GM18861 (cell line): ENCODE measurements around the gene KLF13.
A peak's percentile ranks its signal among the peaks of the same experiment; 100 is the strongest.

Experiments
- ATAC-seq: cut with Tn5 transposase; IDR thresholded peaks from one replicate; pipeline ENCODE4 v1.9.1; 2021; ENCODE audit not compliant: unreplicated experiment

KLF13 gene

DNA sequence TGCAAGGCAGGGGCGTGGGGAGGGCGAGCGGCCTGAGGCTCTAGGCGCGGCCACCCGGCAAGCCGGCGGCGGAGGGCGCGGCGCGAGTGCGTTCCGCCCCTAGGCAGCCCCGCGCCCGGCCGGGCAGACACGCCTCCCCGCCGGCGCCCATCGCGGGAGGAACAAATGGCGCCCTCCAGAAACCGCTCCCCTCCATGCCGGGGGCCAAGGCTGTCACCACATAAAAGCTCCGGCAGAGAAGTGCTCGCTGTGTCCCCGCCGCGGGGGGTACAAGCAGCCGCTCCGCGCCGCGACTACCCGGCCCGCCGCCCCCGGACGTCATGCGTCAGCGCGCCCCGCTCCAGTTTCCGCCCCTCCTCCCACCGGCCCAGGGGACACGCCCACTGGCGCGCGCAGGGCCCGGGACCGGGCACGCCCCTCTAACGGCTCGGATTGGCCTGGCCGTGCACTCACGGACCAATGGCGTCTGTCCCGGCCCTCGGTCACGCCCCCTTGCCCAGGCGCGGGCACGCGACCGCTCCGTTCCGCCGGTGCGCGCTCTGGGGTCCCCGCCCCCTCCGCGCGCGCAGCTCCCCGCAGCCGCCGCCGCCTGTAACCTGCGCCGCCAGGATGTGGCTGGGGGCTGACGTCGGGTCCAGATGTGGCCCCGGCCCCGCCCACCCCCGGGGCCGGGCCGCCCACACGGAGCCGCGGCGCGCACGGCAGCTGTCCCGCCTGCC, at the start of gene KLF13:
KLF13 (plus strand) TSS at position 680 of the 719 bp plus-strand sequence. CDS start 378 bp downstream, outside the sequence.
- peak; percentile 50 for ATAC-seq

GRCh38 chr15:31277335-31278060, 49.1 kb upstream of the KLF13 start:
- ATAC-seq, result no peak

DNA sequence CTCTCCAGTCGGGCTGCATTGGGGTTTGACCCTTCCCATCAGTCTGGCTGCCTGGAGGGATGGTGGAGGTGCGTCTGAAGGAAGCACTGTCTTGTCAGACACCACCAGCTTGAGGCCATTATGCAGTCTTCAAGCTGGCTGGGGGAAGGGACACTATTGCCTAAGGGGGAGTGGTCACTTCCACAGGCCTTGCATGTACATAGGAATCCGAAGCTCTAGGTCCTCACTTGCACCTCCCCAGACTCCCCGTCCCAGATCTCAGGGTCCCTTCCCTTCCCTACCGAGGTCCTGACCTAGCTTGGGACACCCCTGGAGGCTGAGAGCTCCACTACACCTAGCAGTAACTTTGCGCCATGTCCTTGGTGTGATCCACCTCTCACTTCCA, 48.6 kb upstream of the KLF13 start:
- no peak for ATAC-seq

GRCh38 chr15:31278544-31279220, 48.0 kb upstream of the KLF13 start:
- ATAC-seq, result no peak

- ATAC-seq, result no peak
Measured at GRCh38 chr15:31279221-31280045, 47.2 kb upstream of the KLF13 start.

DNA sequence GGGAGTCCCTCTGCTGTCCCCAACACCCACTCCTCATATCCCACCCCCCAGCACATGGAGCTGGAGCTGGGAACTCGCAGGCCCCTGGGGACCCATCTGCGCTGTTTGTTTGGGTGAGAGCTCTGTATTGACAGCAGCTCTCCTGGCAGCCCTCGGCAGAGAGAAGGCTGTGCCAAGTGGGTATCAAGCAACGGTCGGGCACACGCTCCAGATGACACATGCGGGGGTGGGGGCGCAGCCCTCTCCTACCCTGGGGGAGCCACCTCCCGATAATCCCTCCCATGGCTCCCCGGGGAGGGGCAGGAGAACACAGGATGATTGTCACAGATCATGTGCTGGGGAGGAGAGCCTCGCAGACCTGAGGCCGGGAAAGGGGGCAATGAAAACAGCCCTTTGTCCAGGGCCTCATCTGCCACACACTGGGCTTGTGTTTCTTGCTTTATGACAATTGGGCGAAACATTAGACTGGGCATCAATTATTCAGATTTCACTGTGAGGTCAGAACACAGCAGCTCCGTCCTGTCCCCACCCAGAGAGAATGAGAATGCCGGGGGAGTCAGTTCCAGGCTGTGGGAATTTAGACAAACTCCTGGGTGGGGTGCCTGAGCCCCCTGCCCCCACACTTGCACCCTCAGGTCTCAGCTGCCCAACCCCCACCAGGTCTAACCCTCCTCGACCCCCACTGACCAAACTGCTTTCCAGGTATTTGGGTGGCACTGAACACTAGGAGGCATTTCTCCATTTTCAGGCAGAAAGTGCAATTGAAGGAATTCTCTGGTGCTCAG, 46.4 kb upstream of the KLF13 start:
- ATAC-seq, result no peak

- no peak for ATAC-seq
Measured at GRCh38 chr15:31280831-31281216, 45.8 kb upstream of the KLF13 start.

DNA sequence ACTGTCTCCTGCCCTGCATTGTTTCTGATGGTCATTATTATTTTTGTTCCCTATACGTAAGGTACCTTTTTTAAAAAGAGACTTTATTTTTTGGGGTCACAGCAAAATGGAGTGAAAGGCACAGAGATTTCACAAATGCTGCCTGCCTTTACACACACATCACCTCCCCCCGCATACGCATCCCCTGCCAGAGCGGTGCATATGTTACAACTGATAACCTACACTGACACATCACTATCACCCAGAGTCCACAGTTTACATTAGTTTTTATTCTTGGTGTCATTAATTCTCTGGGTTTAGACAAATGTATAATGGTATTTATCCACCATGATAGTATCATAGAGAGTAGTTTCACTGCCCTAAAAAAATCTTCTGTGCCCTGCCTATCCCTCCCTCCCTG, 43.6 kb upstream of the KLF13 start:
- no peak for ATAC-seq

DNA sequence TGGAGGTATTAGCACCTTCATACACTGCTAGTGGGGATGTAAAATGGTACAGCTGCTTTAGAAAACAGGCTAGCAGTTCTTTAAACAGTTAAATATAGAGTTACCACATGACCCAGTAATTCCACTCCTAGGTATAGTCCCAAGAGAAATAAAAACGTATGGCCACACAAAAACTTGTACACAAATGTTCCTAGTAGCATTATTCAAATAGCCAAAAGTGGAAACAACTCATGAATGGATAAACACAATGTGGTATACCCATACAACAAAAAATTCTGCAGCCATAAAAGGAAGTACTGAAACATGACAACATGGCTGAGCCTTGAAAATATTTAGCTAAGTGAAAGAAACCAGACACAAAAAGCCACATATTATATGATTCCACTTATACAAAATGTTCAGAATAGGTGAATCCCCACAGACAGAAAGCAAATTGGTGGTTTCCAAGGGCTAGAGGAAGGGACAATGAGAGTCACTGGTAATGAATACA, 40.8 kb upstream of the KLF13 start:
- peak; percentile 85 for ATAC-seq

- ATAC-seq, result no peak
Measured at GRCh38 chr15:31291048-31291578, 35.5 kb upstream of the KLF13 start.

DNA sequence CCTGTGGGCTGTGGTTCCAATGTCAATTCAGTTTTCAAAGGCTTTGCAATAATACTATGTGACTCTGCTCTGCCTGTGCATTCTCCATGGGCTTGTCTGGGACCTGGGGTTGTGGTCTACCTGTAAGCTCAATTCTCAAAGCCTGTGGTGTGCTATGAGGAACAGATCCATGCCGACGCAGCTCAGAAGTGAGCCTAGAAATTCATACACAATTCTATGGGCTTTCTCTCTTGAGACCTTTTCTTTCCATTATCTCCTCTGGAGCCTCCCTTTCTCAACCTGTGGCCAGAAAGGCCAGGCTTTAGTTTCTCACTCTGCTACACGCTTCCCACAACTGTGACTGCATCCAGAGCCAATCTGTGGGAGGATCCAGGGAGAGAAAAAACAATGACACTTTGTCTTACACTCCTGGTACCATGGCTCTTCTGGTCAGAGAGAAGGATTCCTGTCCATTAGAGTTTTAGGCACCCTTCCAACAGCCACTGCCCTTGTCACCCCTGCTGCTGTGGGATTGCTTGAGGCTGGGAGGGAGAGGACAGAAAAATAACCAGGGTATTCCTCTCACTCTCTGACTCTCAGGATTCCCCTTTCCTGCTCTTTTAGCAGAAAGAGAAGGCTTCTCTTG, 34.1 kb upstream of the KLF13 start:
- no peak for ATAC-seq

DNA sequence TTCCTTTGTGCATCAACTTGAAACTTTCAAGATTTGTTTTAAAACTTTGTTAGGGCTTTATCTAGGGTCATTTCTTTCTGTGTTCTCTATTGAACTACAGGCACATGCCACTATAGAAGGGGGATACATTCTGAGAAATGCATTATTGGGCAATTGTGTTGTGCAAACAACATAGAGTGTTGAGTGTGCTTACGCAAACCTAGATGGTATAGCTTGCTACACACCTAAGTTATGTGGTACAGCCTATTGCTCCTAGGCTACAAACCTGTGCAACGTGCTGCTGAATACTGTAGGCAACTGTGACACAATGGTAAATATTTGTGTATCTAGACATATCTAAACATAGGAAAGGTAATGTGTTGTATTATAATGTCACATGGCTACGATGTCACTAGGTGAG, 33.0 kb upstream of the KLF13 start:
- ATAC-seq, result no peak

GRCh38 chr15:31294067-31294466, 32.6 kb upstream of the KLF13 start:
- ATAC-seq, result no peak

GRCh38 chr15:31295658-31296057, 31.0 kb upstream of the KLF13 start:
- no peak for ATAC-seq

DNA sequence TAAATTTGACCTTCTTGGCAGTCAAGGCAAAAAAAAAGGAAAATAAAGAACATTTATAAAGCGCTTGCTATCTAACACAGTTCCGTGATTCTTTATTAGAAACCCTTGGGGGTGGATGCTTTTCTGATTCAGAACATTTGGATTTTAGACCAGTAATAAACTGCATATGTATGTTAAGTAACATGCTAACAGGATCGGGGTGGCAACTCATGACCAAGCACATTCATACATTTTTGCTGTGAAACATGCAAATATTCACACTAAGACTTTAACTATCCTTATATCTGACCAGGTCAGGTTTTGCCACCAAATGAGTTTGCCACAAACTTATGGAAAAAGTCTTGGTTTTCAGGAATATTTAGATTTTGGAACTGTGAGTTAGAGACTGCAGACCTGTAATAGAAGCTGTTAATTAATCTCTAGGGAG, 30.4 kb upstream of the KLF13 start:
- no peak for ATAC-seq

DNA sequence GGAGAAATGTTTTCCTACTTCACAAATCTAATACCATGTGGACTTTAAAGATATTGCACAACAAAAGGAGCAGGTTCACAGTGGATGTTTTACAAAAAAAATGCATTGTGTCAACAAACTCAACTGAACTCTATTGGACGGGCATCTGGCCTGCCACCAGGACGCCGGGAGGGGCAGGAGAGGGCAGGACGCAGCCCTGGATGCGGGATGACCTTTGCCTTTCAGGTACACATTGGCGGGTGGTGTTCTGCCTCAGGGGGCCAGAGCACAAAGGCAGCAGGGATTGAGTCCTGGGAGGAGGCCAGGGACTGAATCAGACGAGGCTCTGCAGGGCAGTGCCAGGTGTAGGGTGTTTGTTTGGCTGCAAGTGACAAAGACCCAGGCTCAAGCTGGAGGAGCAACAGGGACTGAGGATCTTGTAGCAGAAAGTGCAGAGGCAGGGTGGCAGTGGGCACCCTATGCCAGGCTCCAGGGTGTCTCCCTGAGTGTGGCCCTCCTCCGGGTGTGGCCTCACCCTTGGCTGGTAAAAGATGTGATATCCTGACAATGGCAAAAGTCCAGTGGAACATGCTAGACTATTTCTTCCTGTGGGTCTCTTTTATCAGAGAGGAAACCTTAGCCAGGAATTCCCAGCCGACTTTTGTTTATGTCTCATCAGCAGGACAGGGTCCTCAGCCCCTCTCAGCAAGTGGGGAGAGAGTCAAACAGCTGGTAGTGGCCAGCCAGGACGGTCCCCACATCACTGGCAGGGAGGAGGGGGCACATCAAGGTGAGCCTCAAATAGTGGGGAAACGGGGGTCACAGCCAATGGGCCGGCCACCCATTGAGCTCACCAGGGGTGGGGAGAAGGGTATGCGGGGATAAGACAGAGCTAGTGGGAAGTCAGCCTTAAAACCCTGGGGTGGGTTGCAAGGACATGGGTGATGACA, 29.7 kb upstream of the KLF13 start:
- no peak for ATAC-seq

DNA sequence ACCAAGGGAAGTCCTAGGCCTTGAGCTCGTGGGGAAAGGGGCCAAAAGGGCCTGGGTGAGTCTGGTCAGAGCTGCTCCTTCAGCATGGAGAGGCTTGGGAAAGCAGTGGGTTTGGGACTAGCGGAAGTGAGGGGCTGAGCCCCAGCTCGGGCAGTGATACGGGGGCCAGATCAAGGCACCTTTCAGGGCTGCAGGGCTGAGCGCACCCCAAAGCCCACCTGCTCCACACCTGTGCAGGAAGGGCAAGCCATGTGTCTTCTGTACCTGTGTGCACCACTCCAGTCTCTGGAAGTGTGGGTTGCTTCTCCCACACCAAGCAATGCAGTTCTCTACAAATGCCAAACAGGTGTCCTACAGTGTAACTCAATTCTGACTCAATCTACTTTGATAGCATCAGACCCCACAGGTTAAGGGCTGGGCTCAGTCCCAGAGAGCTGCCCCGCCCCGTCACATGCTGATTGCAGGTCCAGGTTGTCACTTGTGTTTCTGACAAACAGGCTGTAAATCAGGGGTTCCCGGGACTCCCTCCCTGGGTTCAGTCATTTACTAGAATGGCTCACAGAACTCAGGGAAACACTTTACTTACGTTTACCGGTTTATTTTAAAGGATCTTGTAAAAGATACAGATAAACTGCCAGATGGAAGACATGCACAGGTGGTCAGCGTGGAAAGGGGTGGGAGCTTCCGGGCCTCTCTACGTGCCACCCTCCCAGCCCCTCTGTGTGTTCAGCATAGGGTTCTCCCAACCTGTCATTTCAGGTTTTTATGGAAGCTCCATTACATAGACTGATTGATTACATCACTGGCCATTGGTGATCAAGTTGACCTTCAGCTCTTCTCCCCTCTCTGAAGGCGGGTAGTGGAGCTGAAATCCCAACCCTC, 28.8 kb upstream of the KLF13 start:
- no peak for ATAC-seq
